Endothelial cell of hepatic sinusoid (primary cell): ENCODE measurements around the gene OSER1.
"Not testable (repeated sequence)": the region's sequence is repeated elsewhere in the genome, so short reads cannot be mapped to it uniquely, and the experiment has no call there.

ENCODE experiments used
- in situ Hi-C: cut with HindIII; loops from 2 replicates; pipeline ENCODE4 v1.10.0; 2017; ENCODE audit warnings: low sequenced_read_pairs

The OSER1 gene

DNA sequence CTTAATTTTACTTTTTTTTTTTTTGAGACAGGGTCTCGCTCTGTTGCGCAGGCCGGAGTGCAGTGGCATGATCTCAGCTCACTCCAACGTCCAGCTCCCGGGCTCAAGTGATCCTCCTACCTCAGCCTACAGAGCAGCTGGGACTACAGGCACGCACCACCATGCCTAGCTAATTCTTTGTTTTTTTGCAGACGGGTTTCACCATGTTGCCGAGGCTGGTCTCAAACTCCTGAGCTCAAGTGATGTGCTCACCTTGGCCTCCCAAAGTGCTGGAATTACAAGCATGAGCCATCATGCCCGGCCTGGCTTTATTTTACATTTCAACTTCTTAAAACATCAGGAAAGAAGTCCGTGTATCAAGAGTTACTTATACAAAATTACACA lies 5.7 kb downstream of the OSER1 start:
- in situ Hi-C loops: no loop called here

DNA sequence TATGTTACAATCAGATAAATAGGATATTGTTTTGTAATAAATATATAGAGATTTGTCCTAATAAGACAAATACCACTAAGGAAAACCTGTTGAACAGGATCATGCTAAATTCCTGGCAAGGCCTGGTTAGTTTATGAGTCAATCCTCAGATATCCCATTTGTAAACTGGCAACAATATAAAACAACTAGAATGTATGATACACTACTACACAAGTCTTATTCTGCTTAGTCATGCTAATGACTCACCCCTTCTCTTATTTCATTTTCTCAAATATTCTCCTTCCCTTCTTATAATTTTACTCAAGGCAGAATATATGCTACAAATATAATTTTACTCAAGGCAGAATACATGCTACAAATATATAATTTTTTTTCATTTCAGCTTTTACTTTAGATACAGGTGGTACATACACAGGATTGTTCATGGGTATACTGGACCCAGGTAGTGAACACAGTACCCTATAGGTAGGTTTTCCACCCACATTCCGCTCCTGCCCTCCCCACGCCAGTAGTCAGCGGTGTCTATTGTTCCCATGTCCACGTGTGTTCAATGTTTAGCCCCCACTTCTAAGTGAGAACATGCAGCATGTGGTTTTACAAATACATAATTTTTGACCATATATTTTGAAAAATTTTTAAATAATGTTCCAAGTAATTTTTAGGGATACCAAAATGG lies 6.3 kb downstream of the OSER1 start:
- in situ Hi-C loops: no loop called here

DNA sequence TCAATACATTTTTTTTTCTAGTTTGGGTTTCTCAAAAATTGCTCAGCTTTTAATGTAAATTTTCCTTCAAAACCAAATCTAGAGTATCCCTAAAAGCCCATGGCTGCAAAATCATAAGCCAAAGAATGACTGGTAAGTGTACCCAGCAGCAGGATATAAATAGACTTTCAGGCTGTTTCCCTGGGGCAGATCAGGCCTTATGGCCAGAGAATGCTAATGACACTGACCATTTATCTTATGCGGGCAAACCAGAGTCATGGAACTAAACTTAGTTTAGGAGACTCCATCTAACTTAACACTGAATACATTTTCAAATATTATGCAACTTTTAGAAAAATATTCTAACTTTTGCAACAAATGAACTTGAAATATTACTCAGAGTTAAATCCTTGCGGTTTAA lies 7.4 kb downstream of the OSER1 start:
- in situ Hi-C loops: no loop called here

DNA sequence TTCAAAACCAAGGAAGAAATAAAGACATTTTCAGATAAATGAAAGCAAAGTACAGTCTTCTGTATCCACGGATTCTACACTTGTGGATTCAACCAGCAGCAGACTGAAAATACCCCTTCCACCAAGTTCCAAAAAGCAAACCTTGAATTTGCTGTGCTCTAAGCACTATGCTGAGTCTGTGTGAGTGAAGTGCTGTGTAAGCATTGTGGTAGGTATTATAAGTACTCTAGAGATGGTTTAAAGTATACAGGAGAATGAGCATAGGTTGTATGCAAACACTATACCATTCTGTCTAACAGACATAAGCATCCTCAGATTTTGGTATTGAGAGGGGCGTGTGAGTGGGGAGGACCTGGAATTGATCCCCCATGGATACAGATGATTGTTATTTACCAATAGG lies 9.6 kb downstream of the OSER1 start:
- in situ Hi-C loops: no loop called here

DNA sequence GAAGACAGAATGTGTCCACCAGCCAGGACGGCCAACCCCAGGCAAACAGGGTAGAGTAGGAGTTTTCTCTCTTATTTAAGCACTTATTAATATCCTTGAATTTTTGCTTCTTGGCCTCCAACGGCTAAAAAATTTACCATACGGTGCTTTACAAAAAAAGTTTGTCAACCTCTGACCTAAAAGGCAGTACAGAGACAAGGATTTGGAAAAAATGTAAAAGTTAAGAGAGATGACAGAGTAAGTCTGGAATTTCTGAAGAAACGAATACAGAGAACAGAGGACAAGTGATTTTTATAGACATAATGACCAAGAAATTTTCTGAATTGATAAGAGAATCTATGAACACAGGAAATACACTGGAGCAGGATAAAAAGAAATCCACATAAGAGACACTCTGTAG lies 10.2 kb downstream of the OSER1 start:
- in situ Hi-C loops: no loop called here

DNA sequence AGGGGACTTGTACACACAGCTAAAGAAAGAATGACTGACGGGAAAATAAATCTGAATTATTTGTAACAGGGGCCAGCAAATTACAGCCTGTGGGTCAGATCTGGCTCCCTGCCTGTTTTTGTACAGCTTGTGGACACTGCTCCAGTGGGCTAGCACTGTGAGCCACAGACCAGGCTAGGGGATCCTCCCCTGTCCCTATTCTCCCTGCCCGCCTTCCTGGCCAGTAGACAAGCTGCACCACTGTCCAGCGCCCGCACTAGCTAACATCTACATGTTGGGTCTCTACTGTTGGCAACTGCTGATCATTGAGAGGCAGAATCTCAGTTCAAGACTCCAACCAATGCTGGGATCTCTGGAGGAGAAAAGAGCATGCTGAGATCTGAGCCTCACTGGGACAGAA lies 10.7 kb downstream of the OSER1 start:
- in situ Hi-C loops: loop anchor here (5.0 kb wide), 3 partner anchors 78 to 122 kb away; no protein-coding TSS in a partner anchor

DNA sequence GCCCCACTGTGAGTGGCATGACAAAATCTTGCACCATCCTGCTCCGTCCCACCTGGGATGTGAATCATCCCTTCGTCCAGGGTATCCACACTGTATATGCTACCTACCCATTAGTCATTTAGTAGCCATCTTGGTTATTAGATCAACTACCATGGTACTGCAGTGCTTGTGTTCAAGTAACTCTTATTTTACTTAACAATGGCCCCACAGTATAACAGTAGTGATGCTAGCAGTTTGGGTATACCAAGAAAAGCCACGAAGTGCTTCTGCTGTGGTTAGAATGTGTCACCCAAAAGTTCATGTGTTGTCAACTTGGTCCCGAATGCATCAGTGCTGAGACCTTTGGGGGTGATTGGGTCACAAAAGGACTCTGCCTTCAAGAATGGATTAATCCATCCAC lies 11.7 kb downstream of the OSER1 start:
- in situ Hi-C loops: loop anchor here (5.0 kb wide), 3 partner anchors 77 to 123 kb away; no protein-coding TSS in a partner anchor

DNA sequence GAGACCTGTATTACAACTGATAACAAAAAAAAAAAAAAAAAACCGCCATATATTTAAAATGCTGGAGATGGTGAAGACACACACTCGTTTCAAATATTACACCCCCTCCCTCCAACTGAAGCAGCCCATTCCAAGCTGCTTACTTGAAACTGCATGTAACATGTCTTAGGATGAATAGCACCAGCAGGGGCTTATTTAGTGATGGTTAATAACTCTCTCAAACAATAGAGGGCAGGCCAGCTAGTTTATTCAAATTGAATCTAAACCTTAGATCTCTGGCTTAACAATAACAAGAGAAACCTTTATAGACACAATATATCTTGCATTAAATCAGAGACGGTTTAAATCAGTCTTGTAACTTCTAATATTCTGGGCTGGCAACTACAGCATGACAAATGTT lies 14.3 kb downstream of the OSER1 start:
- in situ Hi-C loops: loop anchor here (5.0 kb wide), 3 partner anchors 74 to 126 kb away; no protein-coding TSS in a partner anchor

DNA sequence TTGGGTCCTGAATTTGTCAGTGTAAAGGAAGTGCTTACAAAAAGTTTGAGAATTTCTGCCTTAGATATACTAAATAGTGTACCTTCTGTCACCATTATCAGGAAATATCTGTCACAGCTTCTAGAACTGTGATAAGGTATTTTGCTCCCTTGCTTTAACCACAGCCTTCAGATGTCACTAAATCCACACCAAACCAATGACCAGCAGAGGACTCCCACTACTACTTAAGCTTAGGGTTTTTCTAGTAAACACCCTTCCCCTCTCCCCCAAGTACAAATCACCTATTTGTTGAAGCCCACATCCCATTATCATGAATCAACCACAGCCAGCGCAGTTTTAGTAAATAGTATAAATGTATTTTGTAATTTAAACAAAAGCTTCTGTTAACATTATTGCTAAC lies 15.0 kb downstream of the OSER1 start:
- in situ Hi-C loops: loop anchor here (5.0 kb wide), 3 partner anchors 73 to 127 kb away; no protein-coding TSS in a partner anchor

DNA sequence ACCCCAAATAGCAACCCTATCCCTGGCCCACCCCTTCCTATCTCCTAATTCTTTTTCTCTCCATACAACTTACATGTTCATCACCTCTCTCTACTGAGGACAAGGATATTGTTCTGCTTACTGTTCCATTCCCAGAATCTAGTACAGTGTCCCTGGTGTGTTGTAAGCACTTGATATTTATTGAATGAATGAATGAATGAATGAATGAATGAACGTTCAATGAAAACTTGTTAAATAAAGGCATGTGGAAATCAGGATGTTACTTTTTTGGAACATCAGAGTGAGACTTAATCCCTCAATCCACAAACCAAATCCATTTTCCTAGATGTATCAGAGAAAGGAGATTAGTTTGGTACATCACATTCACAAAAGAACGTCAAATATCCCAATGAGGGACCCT lies 16.8 kb downstream of the OSER1 start:
- in situ Hi-C loops: no loop called here

DNA sequence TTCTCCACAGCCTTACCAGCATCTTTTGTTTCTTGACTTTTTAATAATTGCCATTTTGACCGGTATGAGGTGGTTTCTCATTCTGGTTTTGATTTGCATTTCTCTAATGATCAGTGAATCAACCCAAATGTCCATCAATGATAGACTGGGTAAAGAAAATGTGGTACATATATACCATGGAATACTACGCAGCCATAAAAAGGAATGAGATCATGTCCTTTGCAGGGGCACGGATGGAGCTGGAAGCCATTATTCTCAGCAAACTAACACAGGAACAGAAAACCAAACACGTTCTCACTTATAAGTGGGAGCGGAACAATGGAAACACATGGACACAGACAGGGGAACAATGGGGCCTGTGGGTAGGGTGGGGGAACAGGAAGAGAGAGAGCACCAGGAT lies 18.9 kb downstream of the OSER1 start:
- in situ Hi-C loops: not testable (repeated sequence)

DNA sequence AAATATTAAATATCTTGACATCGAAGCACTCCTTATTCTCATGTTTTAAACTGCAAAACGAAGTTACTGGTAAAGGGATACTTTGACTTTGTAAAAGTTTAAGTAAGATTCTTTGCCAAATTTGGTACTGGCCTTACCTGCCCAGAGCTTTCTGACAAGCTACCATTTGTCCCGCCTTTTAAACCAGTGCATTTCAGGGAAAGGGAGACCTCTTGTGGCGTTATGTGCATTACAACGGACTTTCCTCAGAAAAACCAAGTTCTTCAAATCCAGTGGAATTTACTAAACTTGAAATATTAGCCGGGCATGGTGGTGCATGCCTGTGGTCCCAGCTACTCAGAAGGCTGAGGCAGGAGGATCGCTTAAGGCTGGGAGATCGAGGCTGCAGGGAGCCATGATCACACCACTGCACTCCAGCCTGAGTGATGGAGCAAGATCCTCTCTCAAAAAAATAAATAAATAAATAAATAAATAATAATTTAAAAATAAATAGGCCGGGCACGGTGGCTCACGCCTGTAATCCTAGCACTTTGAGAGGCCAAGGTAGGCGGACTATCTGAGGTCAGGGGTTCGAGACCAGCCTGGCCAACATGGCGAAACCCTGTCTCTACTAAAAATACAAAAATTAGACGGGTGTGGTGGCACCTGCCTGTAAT lies 20.2 kb downstream of the OSER1 start:
- in situ Hi-C loops: not testable (repeated sequence)

DNA sequence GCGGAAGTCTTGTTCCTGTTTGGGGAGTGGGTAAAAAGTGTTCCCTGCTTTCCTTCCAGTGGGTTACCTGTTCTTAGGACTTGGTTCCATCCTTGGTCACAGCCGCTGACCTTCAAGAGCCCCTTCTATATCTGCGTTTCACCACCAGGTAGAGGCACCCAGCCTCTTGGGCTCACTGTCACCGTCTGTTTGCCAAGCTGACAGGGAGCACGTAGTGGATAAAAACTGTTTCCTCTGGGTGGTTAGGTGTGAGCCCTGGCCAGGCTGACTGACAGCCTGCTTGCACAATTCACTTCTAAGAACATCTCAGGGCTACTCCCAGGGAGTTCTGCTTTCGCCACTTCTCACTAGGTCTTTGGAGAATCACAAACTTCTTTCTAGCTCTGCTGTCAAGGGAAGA lies 21.8 kb downstream of the OSER1 start:
- in situ Hi-C loops: no loop called here

DNA sequence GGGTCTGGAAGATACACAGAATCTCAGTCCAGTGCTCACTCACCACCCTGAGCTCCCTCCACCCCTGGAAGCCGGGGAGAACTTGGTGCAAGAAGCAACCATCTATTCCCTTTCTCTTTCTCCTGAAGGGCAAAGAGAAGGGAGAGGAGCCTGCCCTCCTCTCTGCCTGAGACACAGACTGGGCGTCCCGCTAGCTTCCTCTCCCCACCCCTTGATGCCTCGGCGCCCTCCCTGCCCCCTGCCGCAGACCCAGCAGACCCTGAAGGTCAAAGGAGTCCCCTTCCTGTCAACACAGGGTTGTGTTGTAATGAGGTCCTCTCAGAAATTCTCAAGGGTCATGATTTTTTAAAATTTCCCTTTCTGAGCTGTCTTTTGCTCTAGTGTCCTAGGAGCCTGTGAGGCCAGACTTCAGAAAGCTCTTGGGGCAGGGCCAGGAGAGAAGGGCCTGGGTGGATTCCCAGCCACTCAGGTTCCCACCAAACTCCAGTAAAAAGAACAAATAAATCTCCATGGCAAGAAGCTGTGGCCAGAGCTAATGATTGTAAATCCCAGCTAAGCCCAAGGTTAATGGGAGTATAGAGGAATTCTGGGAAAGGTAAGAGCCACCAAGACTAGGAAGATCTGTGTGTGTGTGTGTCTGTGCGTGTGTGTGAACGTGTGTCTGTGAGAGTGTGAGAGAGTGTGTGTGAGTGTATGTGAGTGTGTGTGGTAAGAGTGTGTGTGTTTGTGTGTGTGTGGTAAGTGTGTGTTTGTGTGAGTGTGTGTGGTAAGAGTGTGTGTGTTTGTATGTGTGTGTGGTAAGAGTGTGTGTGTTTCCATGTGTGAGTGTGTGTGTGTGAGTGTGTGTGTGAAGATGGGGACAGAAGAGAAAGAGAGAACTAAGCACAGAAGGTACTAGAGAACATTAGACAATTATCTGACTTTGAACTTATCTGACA lies 22.5 kb downstream of the OSER1 start:
- in situ Hi-C loops: no loop called here

DNA sequence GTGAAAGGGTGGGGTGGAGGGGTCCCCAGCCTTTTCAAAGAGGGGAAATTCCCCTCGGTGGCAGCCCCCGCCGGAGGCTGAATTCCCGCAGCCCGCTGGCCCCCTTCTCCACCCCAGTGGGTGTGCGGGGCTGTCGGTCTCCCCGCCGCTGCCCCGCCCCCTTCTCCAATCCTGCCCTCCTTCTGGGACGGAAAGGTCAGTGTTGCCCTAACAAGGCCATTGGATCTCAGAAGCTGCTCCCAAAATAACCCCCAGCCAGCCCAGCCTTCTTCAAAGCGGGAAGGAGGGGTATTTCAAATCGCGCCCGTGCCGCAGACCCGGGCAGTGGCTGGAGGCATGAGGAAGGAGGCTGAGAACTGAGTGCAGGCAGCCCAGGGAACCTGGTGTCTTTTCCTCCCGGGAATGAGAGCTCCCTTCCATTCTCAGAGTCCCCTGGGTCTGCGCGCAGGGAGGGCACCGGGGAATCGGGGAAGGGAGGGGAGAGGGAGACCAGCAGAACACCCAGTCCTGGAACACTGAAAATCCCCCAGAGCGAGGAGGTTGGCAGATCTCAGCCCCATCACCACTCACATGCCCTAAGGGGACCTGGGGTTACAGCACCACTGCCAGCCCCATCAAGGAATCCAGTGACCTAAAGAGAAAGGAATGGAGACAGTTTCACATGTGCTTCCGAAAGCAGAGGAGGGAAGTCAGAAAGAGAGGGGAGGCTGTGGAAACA lies 23.4 kb downstream of the OSER1 start, which contains the start of gene JPH2:
Gene JPH2, minus strand, starts transcription at position 135 of the 718 bp plus-strand sequence. CDS start 483 bp downstream, outside the sequence.
- in situ Hi-C loops: no loop called here

DNA sequence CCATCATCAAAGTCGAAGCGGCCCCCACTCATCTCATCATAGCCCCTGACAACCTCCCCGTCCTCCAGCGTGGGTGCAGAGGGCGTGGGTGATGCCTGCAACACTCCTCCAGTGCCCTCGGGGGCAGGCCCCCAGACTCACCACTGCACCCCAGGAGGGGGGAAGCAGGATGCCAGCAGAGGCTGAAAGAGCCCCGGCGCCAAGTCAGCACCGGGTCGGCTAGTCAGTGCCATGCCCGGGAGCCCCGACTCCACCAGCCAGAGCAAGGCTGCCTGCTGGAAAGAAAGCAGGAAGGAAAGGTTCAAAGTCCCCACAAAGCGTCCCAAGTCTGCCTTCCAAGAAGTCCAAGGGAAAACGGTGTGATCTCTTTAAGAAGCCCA lies 23.9 kb downstream of the OSER1 start:
- in situ Hi-C loops: no loop called here

DNA sequence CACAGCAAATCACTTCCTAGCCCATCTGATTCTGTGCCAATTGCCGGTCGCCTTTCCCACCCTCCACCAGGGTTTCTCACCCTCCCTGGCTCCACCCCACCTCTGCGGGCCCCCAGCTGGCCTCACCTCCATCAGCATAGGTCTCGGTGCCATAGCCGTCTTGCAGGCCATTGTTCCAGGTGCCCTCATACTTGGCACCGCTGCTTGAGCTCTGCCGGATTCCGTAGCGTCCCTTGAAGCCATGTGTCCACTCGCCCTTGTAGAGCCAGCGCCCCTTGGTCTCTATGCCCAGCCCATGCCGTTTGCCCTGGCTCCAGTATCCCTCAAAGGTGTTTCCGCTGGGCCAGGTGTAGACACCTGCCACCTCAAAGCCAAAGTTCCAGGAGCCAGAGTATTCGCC lies 24.4 kb downstream of the OSER1 start:
- in situ Hi-C loops: no loop called here

DNA sequence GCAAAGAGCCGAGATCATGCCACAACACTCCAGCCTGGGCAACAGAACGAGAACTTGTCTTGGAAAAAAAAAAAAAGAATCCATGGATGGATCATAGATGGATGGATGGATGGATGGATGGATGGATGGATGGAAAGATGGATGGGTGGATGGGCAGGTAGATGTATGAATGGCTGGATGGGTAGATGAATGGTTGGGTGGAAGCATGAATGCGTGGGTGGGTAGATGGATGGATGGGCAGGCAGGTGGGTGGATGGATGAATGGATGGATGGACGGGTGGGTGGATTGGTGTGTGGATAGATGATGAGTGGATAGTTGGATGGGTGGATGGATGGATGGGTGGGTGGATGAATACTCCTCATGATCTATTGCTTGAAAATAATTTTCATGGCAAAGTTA lies 25.0 kb downstream of the OSER1 start:
- in situ Hi-C loops: no loop called here

DNA sequence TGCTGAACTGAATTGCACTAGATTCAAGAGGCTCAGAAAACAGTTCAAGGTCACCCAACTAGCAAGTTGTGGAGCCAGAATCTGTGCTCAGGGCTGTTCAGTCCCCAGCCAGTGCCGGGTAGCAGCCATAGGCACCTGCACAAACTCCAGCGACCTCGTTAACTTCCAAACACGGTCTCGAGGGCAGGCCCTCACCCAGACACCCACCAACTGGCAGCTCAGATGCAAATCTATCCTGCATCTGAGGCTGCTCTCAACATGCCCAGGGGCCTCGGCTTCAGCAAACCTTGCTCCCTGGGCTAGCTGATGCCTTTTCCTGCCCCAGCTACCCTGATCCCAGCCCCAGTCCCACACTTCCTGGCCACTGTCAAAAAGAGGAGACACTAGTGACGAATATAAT lies 27.3 kb downstream of the OSER1 start:
- in situ Hi-C loops: no loop called here

DNA sequence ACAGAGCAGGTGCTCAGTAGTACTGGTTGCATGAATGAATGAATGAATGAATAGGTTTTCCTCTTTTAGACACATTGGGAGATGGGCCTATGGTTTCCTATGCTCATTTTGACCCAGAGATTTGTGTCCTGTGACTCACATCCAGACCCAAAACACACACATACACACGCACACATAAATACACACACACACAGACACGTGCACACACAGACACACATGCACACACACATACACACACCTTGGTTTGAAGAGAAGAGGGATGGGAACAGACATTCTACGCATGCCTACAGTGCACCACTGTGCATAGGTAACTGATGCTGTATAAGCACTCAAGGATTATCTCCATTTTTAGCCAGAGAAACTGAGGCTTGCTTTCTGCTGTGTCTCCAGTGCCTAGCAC lies 27.7 kb downstream of the OSER1 start:
- in situ Hi-C loops: no loop called here
